Measurements from ENCODE around the gene VNN1. TPM values are rescaled to one million over a fixed set of nuclear protein-coding genes. Genes with fewer than 3 reads are reported as not detected.
"Not testable (repeated sequence)": the region's sequence is repeated elsewhere in the genome, so short reads cannot be mapped to it uniquely, and the experiment has no call there.

The VNN1 gene
- total RNA-seq, 2 experiments from 2014 or later = not detected

- no peaks in the 10 kb centered on the region for H3K36me3 Mint-ChIP-seq
- H3K27me3 Mint-ChIP-seq = peaks cover 33% of the 10 kb centered on the region
- no peaks in the 10 kb centered on the region for H3K4me1 Mint-ChIP-seq
- H3K9me3 Mint-ChIP-seq = peaks cover 15% of the 10 kb centered on the region
- no peak overlapping the region for H3K4me3 Mint-ChIP-seq
- DNase-seq = no peak
- no peak overlapping the region for H3K27ac Mint-ChIP-seq
Observed at GRCh38 chr6:132708002-132708401, 5.9 kb downstream of the VNN1 start.

GRCh38 chr6:132706756-132707155, 7.1 kb downstream of the VNN1 start:
- peaks cover 41% of the 10 kb centered on the region for H3K27me3 Mint-ChIP-seq
- H3K36me3 Mint-ChIP-seq, H3K4me1 Mint-ChIP-seq, DNase-seq, H3K4me3 Mint-ChIP-seq, H3K27ac Mint-ChIP-seq: not testable (repeated sequence)
- H3K9me3 Mint-ChIP-seq = peaks cover 15% of the 10 kb centered on the region

- H3K27ac Mint-ChIP-seq = no peak overlapping the region
- H3K27me3 Mint-ChIP-seq = peaks cover 40% of the 10 kb centered on the region
- no peak for DNase-seq
- H3K9me3 Mint-ChIP-seq = peaks cover 15% of the 10 kb centered on the region
- no peaks in the 10 kb centered on the region for H3K36me3 Mint-ChIP-seq
- H3K4me3 Mint-ChIP-seq = no peak overlapping the region
- H3K4me1 Mint-ChIP-seq = no peaks in the 10 kb centered on the region
Observed at GRCh38 chr6:132703936-132704335, 9.9 kb downstream of the VNN1 start.

DNA sequence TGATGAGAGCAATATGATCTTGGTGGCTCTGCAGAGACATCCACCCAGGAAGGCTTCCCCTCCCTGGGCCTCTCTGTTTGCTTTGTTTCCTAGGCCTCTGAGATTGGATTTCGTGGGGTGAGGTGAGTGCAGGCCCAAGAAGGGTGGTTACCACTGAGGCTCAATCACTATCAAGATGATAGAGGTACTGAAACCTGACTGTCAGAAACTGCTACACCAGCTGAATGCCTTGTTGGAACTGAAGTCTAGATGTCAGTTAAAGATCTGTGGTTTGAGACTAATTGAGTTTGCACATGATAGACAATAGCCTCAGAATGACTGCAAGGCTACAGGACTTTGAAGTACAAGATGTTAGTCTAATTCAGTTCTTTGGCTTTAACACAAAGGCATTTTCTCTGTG, 15.2 kb downstream of the VNN1 start:
- no peak overlapping the region for H3K4me3 Mint-ChIP-seq
- H3K9me3 Mint-ChIP-seq = peaks cover 13% of the 10 kb centered on the region
- H3K4me1 Mint-ChIP-seq = no peaks in the 10 kb centered on the region
- H3K27me3 Mint-ChIP-seq = peaks cover 25% of the 10 kb centered on the region
- H3K27ac Mint-ChIP-seq = no peak overlapping the region
- H3K36me3 Mint-ChIP-seq = peaks cover 3% of the 10 kb centered on the region
- no peak for DNase-seq

DNA sequence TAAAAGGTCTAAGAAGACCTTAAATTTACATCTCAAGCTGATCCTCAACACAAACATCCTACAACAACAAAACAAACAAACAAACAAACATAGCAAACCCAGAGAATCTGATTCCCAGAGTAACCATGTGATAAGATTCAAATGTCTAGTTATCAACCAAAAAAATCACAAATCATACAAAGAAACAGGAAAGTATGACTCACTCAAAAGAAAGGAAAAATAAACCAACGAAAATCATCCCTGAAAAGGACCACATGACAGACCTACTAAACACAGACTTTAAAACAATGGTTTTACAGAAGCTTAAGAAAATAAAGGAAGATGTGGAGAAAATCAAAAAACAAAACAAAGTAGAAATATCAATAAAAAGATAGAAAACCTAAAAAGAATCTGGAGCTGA, 18.1 kb downstream of the VNN1 start:
- no peak for DNase-seq
- H3K36me3 Mint-ChIP-seq = peaks cover 3% of the 10 kb centered on the region
- H3K4me3 Mint-ChIP-seq = no peak overlapping the region
- no peaks in the 10 kb centered on the region for H3K4me1 Mint-ChIP-seq
- no peak overlapping the region for H3K27ac Mint-ChIP-seq
- peaks cover 11% of the 10 kb centered on the region for H3K9me3 Mint-ChIP-seq
- peaks cover 4% of the 10 kb centered on the region for H3K27me3 Mint-ChIP-seq

DNA sequence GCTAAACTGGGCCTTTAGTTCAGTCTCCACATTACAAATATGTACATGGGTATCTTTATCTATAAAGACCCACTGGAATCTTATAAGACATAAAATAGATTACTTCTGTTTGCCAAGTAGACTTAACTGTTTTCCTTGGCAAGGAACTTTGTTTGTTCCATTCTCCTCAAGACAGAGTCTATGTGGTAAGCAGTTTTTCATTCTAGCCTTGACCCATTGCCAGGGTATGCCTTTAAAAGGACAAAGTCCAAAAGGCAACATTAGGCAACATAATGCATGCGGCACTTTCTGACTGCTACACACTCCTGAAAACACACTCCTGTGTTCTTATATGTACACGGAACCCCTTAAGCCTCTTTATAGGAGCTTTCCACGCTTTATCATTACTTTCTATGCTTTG, 20.4 kb downstream of the VNN1 start:
- Mint-ChIP-seq H3K4me3 (no peak overlapping the region), H3K27me3 (peaks cover 20% of the 10 kb centered on the region), H3K4me1 (no peaks in the 10 kb centered on the region), H3K9me3 (peaks cover 11% of the 10 kb centered on the region), H3K36me3 (peaks cover 3% of the 10 kb centered on the region), H3K27ac (no peak overlapping the region)
- DNase-seq = no peak

GRCh38 chr6:132690678-132691077, 23.2 kb downstream of the VNN1 start:
- Mint-ChIP-seq H3K4me3 (no peak overlapping the region), H3K27me3 (peaks cover 30% of the 10 kb centered on the region), H3K9me3 (peaks cover 2% of the 10 kb centered on the region), H3K4me1 (no peaks in the 10 kb centered on the region), H3K27ac (no peak overlapping the region), H3K36me3 (peaks cover 1% of the 10 kb centered on the region)
- DNase-seq = no peak

GRCh38 chr6:132687306-132687705, 26.5 kb downstream of the VNN1 start:
- no peaks in the 10 kb centered on the region for H3K9me3 Mint-ChIP-seq
- no peak overlapping the region for H3K4me3 Mint-ChIP-seq
- DNase-seq = no peak
- no peak overlapping the region for H3K27ac Mint-ChIP-seq
- no peaks in the 10 kb centered on the region for H3K36me3 Mint-ChIP-seq
- H3K4me1 Mint-ChIP-seq = no peaks in the 10 kb centered on the region
- H3K27me3 Mint-ChIP-seq = peaks cover 37% of the 10 kb centered on the region

- H3K4me1 Mint-ChIP-seq = no peaks in the 10 kb centered on the region
- H3K27ac Mint-ChIP-seq = no peak overlapping the region
- no peak overlapping the region for H3K4me3 Mint-ChIP-seq
- H3K27me3 Mint-ChIP-seq = peaks cover 37% of the 10 kb centered on the region
- no peaks in the 10 kb centered on the region for H3K9me3 Mint-ChIP-seq
- no peaks in the 10 kb centered on the region for H3K36me3 Mint-ChIP-seq
- DNase-seq = no peak
Observed at GRCh38 chr6:132686531-132686930, 27.3 kb downstream of the VNN1 start.

DNA sequence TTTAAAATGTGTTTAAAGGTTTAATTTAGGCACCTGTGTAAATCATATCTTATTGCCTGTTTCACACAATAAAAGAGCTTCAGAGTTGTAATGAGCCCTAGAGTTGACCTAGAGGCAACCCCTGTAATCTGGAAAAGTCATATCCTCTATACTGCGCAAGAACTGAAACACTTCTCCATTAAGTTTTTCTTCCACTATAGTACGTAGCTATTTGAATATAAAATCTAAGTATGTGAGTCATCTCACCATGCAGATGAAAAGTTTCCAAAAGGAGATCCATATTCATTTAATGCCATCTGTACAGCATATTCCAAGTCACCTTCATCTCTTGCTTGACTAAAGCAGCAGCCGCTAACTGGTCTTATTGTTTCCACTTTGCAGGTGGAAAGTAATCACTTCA, 28.8 kb downstream of the VNN1 start:
- no peaks in the 10 kb centered on the region for H3K9me3 Mint-ChIP-seq
- H3K27me3 Mint-ChIP-seq = peaks cover 33% of the 10 kb centered on the region
- no peak overlapping the region for H3K27ac Mint-ChIP-seq
- H3K36me3 Mint-ChIP-seq = no peaks in the 10 kb centered on the region
- no peak for DNase-seq
- no peaks in the 10 kb centered on the region for H3K4me1 Mint-ChIP-seq
- H3K4me3 Mint-ChIP-seq = no peak overlapping the region

DNA sequence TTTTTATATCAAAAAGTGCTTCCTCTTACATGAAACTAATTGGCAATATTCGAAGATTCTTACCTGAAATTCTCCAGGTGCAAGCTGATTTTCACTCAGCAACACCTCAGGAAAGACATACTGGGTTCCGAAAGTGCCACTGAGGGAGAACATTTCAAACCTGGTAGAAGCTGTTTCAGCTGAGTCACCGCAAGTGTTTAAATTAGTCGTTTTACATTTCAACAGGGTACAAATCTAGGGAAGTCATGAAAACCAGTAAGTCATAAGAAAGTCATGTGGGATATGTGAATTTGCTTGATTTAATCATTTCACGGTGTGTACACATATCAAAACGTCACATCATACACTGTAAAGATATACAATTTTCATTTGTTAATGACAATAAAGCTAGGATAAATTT, 29.6 kb downstream of the VNN1 start:
- H3K36me3 Mint-ChIP-seq = no peaks in the 10 kb centered on the region
- DNase-seq = no peak

GRCh38 chr6:132683543-132683942, 30.3 kb downstream of the VNN1 start:
- Mint-ChIP-seq H3K27ac (no peak overlapping the region), H3K4me3 (no peak overlapping the region), H3K4me1 (no peaks in the 10 kb centered on the region), H3K36me3 (no peaks in the 10 kb centered on the region), H3K9me3 (no peaks in the 10 kb centered on the region), H3K27me3 (peaks cover 25% of the 10 kb centered on the region)
- no peak for DNase-seq

More for the DNA sequence above, 29.6 kb downstream of the VNN1 start:
- Mint-ChIP-seq H3K9me3 (no peaks in the 10 kb centered on the region), H3K4me1 (no peaks in the 10 kb centered on the region), H3K27me3 (peaks cover 25% of the 10 kb centered on the region), H3K4me3 (no peak overlapping the region), H3K27ac (no peak overlapping the region)

GRCh38 chr6:132679094-132679493, 34.8 kb downstream of the VNN1 start:
- not testable (repeated sequence) for H3K36me3 Mint-ChIP-seq, H3K4me1 Mint-ChIP-seq, DNase-seq, H3K27ac Mint-ChIP-seq, H3K9me3 Mint-ChIP-seq, H3K4me3 Mint-ChIP-seq
- H3K27me3 Mint-ChIP-seq = peaks cover 24% of the 10 kb centered on the region

DNA sequence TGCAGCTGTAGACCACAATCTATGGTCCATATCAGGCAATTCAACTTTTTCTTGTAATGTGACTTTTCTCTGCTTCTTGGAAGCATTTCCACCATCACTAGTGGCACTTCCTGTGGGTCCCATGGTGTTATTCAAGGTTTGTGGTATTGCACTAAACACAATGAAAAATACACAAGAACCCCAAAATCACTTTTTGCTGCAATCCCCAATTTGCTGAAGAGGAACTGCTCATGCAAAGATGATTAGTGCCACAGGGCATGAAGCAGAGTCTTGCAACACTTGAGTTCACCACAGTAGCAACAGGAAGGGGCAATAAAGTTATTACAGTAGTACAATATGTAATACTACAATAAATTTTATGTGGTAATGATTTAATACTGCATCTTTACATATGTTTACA, 38.1 kb downstream of the VNN1 start:
- no peak overlapping the region for H3K4me3 Mint-ChIP-seq
- DNase-seq = no peak
- no peak overlapping the region for H3K27ac Mint-ChIP-seq

GRCh38 chr6:132675002-132675401, 38.9 kb downstream of the VNN1 start:
- Mint-ChIP-seq H3K4me1 (no peaks in the 10 kb centered on the region), H3K4me3 (no peak overlapping the region), H3K36me3 (no peaks in the 10 kb centered on the region), H3K27me3 (peaks cover 18% of the 10 kb centered on the region), H3K9me3 (peaks cover 1% of the 10 kb centered on the region), H3K27ac (no peak overlapping the region)
- no peak for DNase-seq

More for the DNA sequence above, 38.1 kb downstream of the VNN1 start:
- H3K27me3 Mint-ChIP-seq = peaks cover 18% of the 10 kb centered on the region
- H3K9me3 Mint-ChIP-seq = peaks cover 1% of the 10 kb centered on the region
- H3K4me1 Mint-ChIP-seq = no peaks in the 10 kb centered on the region
- no peaks in the 10 kb centered on the region for H3K36me3 Mint-ChIP-seq

DNA sequence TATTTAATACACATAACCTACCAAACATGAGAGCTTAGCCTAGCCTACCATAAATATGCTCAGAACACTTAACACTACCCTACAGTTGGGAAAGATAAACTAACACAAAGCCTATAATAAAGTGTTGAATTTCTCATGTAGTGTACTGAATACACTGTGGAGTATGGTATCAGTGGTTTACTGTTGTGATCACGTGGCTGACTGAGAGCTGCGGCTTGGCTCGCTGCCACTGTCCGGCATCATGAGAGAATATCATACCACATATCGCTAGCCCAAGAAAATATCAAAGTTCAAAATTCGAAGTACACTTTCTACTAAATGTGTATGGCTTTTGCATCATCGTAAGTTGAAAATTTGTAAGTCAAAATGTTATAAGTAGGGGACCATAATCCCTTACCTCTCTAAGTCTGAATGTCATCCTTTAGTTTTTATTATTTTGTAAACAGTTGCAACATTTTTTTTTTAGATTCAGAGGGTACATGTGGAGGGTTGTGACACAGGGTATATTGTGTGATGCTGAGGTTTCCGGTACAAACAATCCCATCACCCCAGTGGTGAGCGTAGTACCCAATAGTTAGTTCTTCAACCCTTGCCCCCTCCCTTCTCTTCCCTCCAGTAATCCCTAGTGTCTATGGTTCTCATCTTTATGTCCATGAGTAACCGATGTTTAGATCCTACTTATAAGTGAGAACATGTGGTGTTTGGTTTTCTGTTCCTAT, 40.3 kb downstream of the VNN1 start:
- DNase-seq = no peak
- no peaks in the 10 kb centered on the region for H3K36me3 Mint-ChIP-seq
- H3K4me1 Mint-ChIP-seq = no peaks in the 10 kb centered on the region
- no peak overlapping the region for H3K27ac Mint-ChIP-seq
- H3K4me3 Mint-ChIP-seq = no peak overlapping the region
- peaks cover 1% of the 10 kb centered on the region for H3K9me3 Mint-ChIP-seq
- peaks cover 19% of the 10 kb centered on the region for H3K27me3 Mint-ChIP-seq
